GM18502 (cell line): ENCODE measurements around the gene ZNF691.
"Not testable (repeated sequence)": the region's sequence is repeated elsewhere in the genome, so short reads cannot be mapped to it uniquely, and the experiment has no call there.

Experiments
- ATAC-seq: cut with Tn5 transposase; IDR thresholded peaks from one replicate; pipeline ENCODE4 v1.9.1; 2021; ENCODE audit warnings: mild to moderate bottlenecking; ENCODE audit not compliant: unreplicated experiment, poor library complexity

Gene ZNF691

DNA sequence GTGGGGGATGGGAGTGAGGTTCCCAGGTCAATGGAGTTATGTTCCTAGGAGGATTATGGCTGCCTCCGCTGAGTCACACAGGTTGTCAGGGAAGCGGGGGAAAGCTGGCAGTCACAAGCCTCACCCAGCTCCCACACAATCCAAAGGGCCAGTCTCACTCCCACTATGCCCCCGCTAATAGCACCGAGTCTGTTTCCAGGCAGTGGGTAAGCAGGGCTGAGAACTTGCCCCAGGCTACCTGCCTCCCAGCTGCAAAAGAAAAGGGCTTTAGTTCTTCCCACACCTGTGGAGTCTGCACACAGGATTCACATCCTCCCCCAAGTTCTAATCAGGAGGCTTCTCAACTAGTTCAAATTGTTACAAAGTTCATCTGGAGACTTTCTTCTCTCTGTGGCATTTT, 53.5 kb downstream of the ZNF691 start:
- not testable (repeated sequence) for ATAC-seq
